B cell (primary cell): ENCODE results near the gene OGDHL. TPM values are rescaled to one million over a fixed set of nuclear protein-coding genes. Genes with fewer than 3 reads are reported as not detected.

Experiments used
- ATAC-seq: fragments of 200-7000 bp; cut with Tn5 transposase; one replicate; pipeline ENCODE4 v1.10.0; 2021; ENCODE audit warnings: low read depth, mild to moderate bottlenecking, moderate number of reproducible peaks, moderate library complexity
- CTCF ChIA-PET: fragments of 350-600 bp; sonication (Branson Sonifier 250); formaldehyde crosslinking; loops from one replicate; lab custom pipeline; 2021; ENCODE audit warnings: antibody characterized with exemption, inconsistent platforms; lab: Charles Lee
- POLR2A ChIA-PET: fragments of 350-600 bp; sonication (Branson Sonifier 250); formaldehyde crosslinking; loops from one replicate; lab custom pipeline; 2021; ENCODE audit warnings: antibody characterized with exemption; lab: Charles Lee
- DNase-seq: peaks from one replicate; pipeline ENCODE4 v3.0.0; 2013
- H2AFZ ChIP-seq: 2 replicates; pipeline ENCODE4 v1.6.1; 2012; ENCODE audit warnings: mild to moderate bottlenecking, low read depth, low read length; ENCODE audit not compliant: insufficient read depth, poor library complexity, severe bottlenecking
- H3K27ac ChIP-seq, 2 donors: 1 replicate in 1 of 2; 2 replicates in 1 of 2; pipeline ENCODE4 v1.5.1; 2012 to 2013; ENCODE audit warnings: low read length in 2 of 2, mild to moderate bottlenecking in 2 of 2, moderate library complexity in 1 of 2
- H3K27me3 ChIP-seq, 4 experiments: fragments of 200-600 bp in 1 of 4; sonication (generic) in 1 of 4; replicated peaks in 1 of 4; 1 replicate in 2 of 4; 2 replicates in 2 of 4; pipeline versions ENCODE4 v1.6.1 to v1.7.0; 2013 to 2016; ENCODE audit warnings: low read length in 3 of 4, mild to moderate bottlenecking in 2 of 4, mixed read lengths in 1 of 4, moderate library complexity in 1 of 4; ENCODE audit not compliant: insufficient read depth in 4 of 4, control insufficient read depth in 3 of 4; ENCODE audit errors: control extremely low read depth in 1 of 4
- H3K36me3 ChIP-seq, 2 experiments: replicated peaks in 1 of 2; 1 replicate in 1 of 2; 2 replicates in 1 of 2; pipeline versions ENCODE4 v1.6.1 to v1.7.1; 2013; ENCODE audit warnings: low read length in 1 of 2; ENCODE audit not compliant: insufficient read depth in 2 of 2, control insufficient read depth in 1 of 2; ENCODE audit errors: control extremely low read depth in 1 of 2, extremely low read depth in 1 of 2
- H3K4me1 ChIP-seq, 2 donors: fragments of 200-600 bp in 1 of 2; sonication (generic) in 1 of 2; 1 replicate in 1 of 2; 2 replicates in 1 of 2; pipeline versions ENCODE4 v1.5.1 to v1.6.1; 2013 to 2017; ENCODE audit warnings: low read length in 2 of 2; ENCODE audit not compliant: control insufficient read depth in 2 of 2, insufficient read depth in 2 of 2
- H3K4me2 ChIP-seq: replicated peaks from 2 replicates; pipeline ENCODE3; 2012; ENCODE audit warnings: mild to moderate bottlenecking, low read depth, low read length; ENCODE audit not compliant: poor library complexity, severe bottlenecking
- H3K4me3 ChIP-seq, 5 experiments: fragments of 200-600 bp in 1 of 5; sonication (generic) in 1 of 5; 1 replicate in 3 of 5; 2 replicates in 2 of 5; pipeline versions ENCODE4 v1.5.1 to v1.7.0; 2011 to 2016; ENCODE audit warnings: low read length in 4 of 5, mild to moderate bottlenecking in 4 of 5, low read depth in 2 of 5, control low read depth in 1 of 5, moderate library complexity in 1 of 5; ENCODE audit not compliant: insufficient read depth in 1 of 5; ENCODE audit errors: control extremely low read depth in 1 of 5, extremely low read depth in 1 of 5
- H3K79me2 ChIP-seq: fragments of 200-600 bp; sonication (generic); one replicate; pipeline ENCODE4 v1.6.0; 2016; ENCODE audit warnings: low read length; ENCODE audit not compliant: control insufficient read depth, insufficient read depth
- H3K9ac ChIP-seq: fragments of 200-600 bp; sonication (generic); 2 replicates; pipeline ENCODE4 v1.6.1; 2017; ENCODE audit warnings: mild to moderate bottlenecking, low read length, moderate library complexity
- H3K9me3 ChIP-seq, 3 donors: one replicate each; pipeline versions ENCODE4 v1.6.1 to v1.7.1; 2013; ENCODE audit warnings: low read length in 2 of 3; ENCODE audit not compliant: control insufficient read depth in 2 of 3, insufficient read depth in 1 of 3; ENCODE audit errors: control extremely low read depth in 1 of 3
- H4K20me1 ChIP-seq: 2 replicates; pipeline ENCODE4 v1.6.0; 2012; ENCODE audit warnings: mild to moderate bottlenecking, low read length; ENCODE audit not compliant: insufficient read depth, control insufficient read depth, poor library complexity, severe bottlenecking
- H3K27ac Mint-ChIP-seq: one replicate; pipeline ENCODE4 v1.8.0; 2021; ENCODE audit warnings: mixed read lengths
- H3K27me3 Mint-ChIP-seq: one replicate; pipeline ENCODE4 v1.8.0; 2021; ENCODE audit warnings: mixed read lengths
- H3K4me1 Mint-ChIP-seq: one replicate; pipeline ENCODE4 v1.8.0; 2021; ENCODE audit warnings: mixed read lengths
- H3K4me3 Mint-ChIP-seq: one replicate; pipeline ENCODE4 v1.8.0; 2021; ENCODE audit warnings: mixed read lengths
- H3K9me3 Mint-ChIP-seq: one replicate; pipeline ENCODE4 v1.8.0; 2022; ENCODE audit warnings: mixed read lengths; ENCODE audit not compliant: insufficient read depth
- CTCF ChIP-seq: fragments of 200-600 bp; IDR thresholded peaks from one replicate; pipeline ENCODE4 v1.8.0; 2022; ENCODE audit warnings: antibody characterized with exemption, mild to moderate bottlenecking
- EZH2 ChIP-seq: IDR thresholded peaks from 2 replicates; pipeline ENCODE4 v1.6.1; 2012; ENCODE audit warnings: borderline replicate concordance, low read depth, mild to moderate bottlenecking, moderate library complexity, low read length; ENCODE audit not compliant: insufficient read depth, poor library complexity, severe bottlenecking
- whole genome bisulfite sequencing: methylation state at CpG from one replicate; pipeline ENCODE4 v1.1.5; 2013; ENCODE audit warnings: missing lambda C conversion rate; ENCODE audit not compliant: insufficient coverage; 5-methylcytosine and 5-hydroxymethylcytosine counted together
- intact Hi-C: fragments of 100-400 bp; cut with micrococcal nuclease; formaldehyde crosslinking; loops from one replicate; pipeline ENCODE4 v1.10.0; 2022
- polyA plus RNA-seq: library from polyadenylated mRNA; depleted of rRNA; stranded (reverse); fragments of >200 nt; gene quantifications from 2 replicates; pipeline ENCODE4 v1.2.3, GENCODE V29; 2012
- total RNA-seq, 2 donors: library from RNA; stranded (reverse); fragments of 120-200 nt in 1 of 2; gene quantifications; 1 replicate in 1 of 2; 2 replicates in 1 of 2; pipeline versions ENCODE4 v1.2.3 to v1.2.4, GENCODE V29; 2013 to 2022

Gene OGDHL
- total and polyA plus RNA-seq, 2 donors (not counting 1 experiment from before 2014, with no cell fraction given), result not detected

GRCh38 chr10:49751216-49751615 is 10.9 kb downstream of the OGDHL start:
- Histone ChIP-seq H3K27ac (no peak overlapping the region), H3K36me3 (no peaks in the 10 kb centered on the region), H3K9me3 (peaks cover 0 to 5% (median 0%) of the 10 kb centered on the region in 3 donors), H3K27me3 (no peaks in the 10 kb centered on the region), H3K4me3 (no peak overlapping the region), H4K20me1 (no peaks in the 10 kb centered on the region), H3K9ac (no peak overlapping the region), H3K4me1 (no peaks in the 10 kb centered on the region), H3K79me2 (no peaks in the 10 kb centered on the region), H2AFZ (no peak overlapping the region), H3K4me2 (no peak overlapping the region)
- Mint-ChIP-seq H3K27ac (no peak overlapping the region), H3K27me3 (peaks cover 20% of the 10 kb centered on the region), H3K4me1 (no peaks in the 10 kb centered on the region), H3K4me3 (no peak overlapping the region), H3K9me3 (no peaks in the 10 kb centered on the region)
- DNase-seq (no peak), ATAC-seq (no peak)
- ChIA-PET CTCF (no interaction called here), POLR2A (no interaction called here)
- 86% methylated on average over 5 of the region's 5 CpGs for WGBS
- TF ChIP-seq CTCF (no peak), EZH2 (no peak)
- intact Hi-C loops, result no loop called here

- POLR2A ChIA-PET, result no interaction called here
Measured at GRCh38 chr10:49750546-49750945, 11.6 kb downstream of the OGDHL start.

More at GRCh38 chr10:49750546-49750945, 11.6 kb downstream of the OGDHL start:
- no peak for ATAC-seq
- H3K27me3 Mint-ChIP-seq, result peaks cover 20% of the 10 kb centered on the region
- no peak overlapping the region for H3K27ac Mint-ChIP-seq
- H3K9ac ChIP-seq, result no peak overlapping the region
- no peak overlapping the region for H3K27ac ChIP-seq
- no peaks in the 10 kb centered on the region for H4K20me1 ChIP-seq
- no peaks in the 10 kb centered on the region for H3K27me3 ChIP-seq
- no peak for DNase-seq
- H3K9me3 ChIP-seq, result peaks cover 0 to 5% (median 0%) of the 10 kb centered on the region in 3 donors
- no peak overlapping the region for H3K4me3 Mint-ChIP-seq
- H3K4me1 ChIP-seq, result no peaks in the 10 kb centered on the region
- TF ChIP-seq EZH2 (no peak), CTCF (no peak)
- intact Hi-C loops, result no loop called here
- no peaks in the 10 kb centered on the region for H3K4me1 Mint-ChIP-seq
- H3K9me3 Mint-ChIP-seq, result no peaks in the 10 kb centered on the region
- H3K4me2 ChIP-seq, result no peak overlapping the region
- no peaks in the 10 kb centered on the region for H3K36me3 ChIP-seq
- CTCF ChIA-PET, result no interaction called here
- no peak overlapping the region for H3K4me3 ChIP-seq
- H3K79me2 ChIP-seq, result no peaks in the 10 kb centered on the region
- no peak overlapping the region for H2AFZ ChIP-seq
- WGBS, result 90% methylated on average over 5 of the region's 9 CpGs
